Neural crest cell (in vitro differentiated cells): ENCODE data around the gene VGLL4. TPM values are rescaled to one million over a fixed set of nuclear protein-coding genes. Genes with fewer than 3 reads are reported as not detected.

ENCODE experiments used
- DNase-seq: peaks from one replicate; pipeline ENCODE4 v3.0.0; 2021; ENCODE audit warnings: low read depth, mixed read lengths, low spot score
- H3K27ac Mint-ChIP-seq: one replicate; pipeline ENCODE4 v1.8.0; 2021; ENCODE audit warnings: mild to moderate bottlenecking, mixed read lengths; ENCODE audit not compliant: unreplicated experiment
- H3K27me3 Mint-ChIP-seq: 2 replicates; pipeline ENCODE4 v1.8.0; 2021; ENCODE audit warnings: low read depth, mild to moderate bottlenecking, mixed read lengths
- H3K36me3 Mint-ChIP-seq: 2 replicates; pipeline ENCODE4 v1.8.0; 2021; ENCODE audit warnings: low read depth, mild to moderate bottlenecking, mixed read lengths
- H3K4me1 Mint-ChIP-seq: 2 replicates; pipeline ENCODE4 v1.8.0; 2021; ENCODE audit warnings: mixed read lengths
- H3K4me3 Mint-ChIP-seq: one replicate; pipeline ENCODE4 v1.8.0; 2021; ENCODE audit warnings: mild to moderate bottlenecking, mixed read lengths
- H3K9me3 Mint-ChIP-seq: 2 replicates; pipeline ENCODE4 v1.8.0; 2021; ENCODE audit warnings: mixed read lengths
- total RNA-seq: library from RNA; stranded (reverse); gene quantifications from 2 replicates; pipeline ENCODE4 v1.2.1, GENCODE V29; 2021
- TF ChIP-seq, protein P1 (sequence below): fragments of 200-600 bp; sonication (generic); conservative IDR thresholded peaks from 2 replicates; pipeline ENCODE4 v1.5.0; 2021; ENCODE audit warnings: antibody characterized with exemption, mild to moderate bottlenecking

VGLL4 gene
- total RNA-seq, 1 donor from 2014 or later, result 82.8 TPM

DNA sequence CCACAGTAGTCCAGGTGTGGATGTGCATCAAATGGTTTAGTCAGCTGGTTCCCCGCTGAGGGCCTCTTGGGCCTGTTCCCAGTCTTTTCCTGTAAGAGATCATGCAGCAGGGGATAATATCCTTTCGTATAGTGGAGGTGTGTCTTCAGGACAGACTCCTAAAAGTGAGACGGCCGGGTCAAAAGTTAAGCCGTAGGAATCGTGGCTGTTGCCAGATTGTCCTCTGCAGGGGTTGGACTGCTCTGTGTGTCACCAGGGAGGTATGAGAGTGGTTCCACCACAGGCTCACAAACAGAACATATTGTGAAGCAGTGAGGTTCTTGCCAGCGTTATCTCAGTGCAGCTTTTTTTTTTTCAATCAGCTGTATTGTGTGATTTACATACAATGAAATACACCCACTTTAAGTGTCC is 95.0 kb downstream of the VGLL4 start:
- no peaks in the 10 kb centered on the region for H3K27me3 Mint-ChIP-seq
- no peak for DNase-seq
- no peaks in the 10 kb centered on the region for H3K9me3 Mint-ChIP-seq
- peaks cover 42% of the 10 kb centered on the region for H3K4me1 Mint-ChIP-seq
- H3K27ac Mint-ChIP-seq, result no peak overlapping the region
- TF ChIP-seq, protein P1, sequence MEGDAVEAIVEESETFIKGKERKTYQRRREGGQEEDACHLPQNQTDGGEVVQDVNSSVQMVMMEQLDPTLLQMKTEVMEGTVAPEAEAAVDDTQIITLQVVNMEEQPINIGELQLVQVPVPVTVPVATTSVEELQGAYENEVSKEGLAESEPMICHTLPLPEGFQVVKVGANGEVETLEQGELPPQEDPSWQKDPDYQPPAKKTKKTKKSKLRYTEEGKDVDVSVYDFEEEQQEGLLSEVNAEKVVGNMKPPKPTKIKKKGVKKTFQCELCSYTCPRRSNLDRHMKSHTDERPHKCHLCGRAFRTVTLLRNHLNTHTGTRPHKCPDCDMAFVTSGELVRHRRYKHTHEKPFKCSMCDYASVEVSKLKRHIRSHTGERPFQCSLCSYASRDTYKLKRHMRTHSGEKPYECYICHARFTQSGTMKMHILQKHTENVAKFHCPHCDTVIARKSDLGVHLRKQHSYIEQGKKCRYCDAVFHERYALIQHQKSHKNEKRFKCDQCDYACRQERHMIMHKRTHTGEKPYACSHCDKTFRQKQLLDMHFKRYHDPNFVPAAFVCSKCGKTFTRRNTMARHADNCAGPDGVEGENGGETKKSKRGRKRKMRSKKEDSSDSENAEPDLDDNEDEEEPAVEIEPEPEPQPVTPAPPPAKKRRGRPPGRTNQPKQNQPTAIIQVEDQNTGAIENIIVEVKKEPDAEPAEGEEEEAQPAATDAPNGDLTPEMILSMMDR, result no peak
- H3K36me3 Mint-ChIP-seq, result peaks cover 39% of the 10 kb centered on the region
- no peak overlapping the region for H3K4me3 Mint-ChIP-seq

DNA sequence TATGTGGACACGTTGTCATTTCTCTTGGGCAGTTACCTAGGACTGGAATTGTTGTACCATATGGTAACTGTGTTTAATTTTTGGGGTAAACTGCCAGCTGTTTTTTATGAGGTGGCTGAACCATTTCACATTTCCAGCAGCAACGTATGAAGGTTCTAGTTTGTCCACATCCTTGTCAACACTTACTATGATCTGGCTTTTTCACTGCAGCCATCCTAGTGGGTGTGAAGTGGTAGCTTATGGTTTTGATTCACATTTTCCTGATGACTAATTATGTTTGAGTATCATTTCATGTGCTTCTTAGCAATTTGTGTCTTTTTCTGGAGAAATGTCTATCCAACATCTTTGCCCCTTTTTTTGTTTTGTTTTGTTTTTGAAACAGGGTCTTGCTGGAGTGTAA is 96.2 kb downstream of the VGLL4 start:
- no peak for DNase-seq
- TF ChIP-seq, protein P1, result no peak
- peaks cover 35% of the 10 kb centered on the region for H3K4me1 Mint-ChIP-seq

DNA sequence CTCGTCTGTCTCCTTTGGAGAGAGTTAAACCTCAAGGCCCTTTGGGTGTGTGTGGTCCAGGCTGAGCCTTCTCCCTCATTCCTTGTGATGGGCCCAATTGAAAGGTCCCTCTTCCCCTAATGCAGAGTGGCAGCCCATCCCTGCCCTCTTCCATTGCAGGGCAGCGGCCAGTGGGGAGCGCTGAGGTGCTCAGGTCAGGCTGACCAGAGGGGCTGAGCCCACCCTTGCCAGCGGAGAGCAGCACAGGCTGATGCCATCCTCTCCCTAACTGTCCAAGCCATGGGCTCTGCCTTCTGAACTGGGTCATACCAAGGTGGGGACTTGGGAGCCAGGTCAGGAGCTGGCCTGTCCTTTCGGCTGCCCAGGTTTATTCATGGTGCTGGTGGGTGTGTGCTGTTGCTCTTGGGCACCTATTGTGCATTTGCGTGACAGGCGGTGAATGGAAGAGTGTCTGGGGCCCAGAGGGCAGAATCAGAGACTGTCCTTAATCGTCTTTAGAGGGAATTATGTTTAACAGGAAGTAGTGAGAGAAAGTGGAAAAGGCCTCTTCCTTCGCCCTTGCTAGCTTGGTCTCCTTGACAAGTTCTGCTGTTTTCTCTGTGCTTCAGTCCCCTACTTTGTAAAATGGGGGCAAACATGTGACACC is 96.9 kb downstream of the VGLL4 start:
- Mint-ChIP-seq H3K9me3 (no peaks in the 10 kb centered on the region), H3K27me3 (no peaks in the 10 kb centered on the region), H3K4me3 (peak overlapping the region; percentile 24), H3K4me1 (peaks cover 35% of the 10 kb centered on the region), H3K36me3 (peaks cover 27% of the 10 kb centered on the region), H3K27ac (no peak overlapping the region)
- TF ChIP-seq, protein P1, result no peak
- DNase-seq, result no peak

More for the DNA sequence above, 96.2 kb downstream of the VGLL4 start:
- Mint-ChIP-seq H3K36me3 (peaks cover 33% of the 10 kb centered on the region), H3K9me3 (no peaks in the 10 kb centered on the region), H3K27me3 (no peaks in the 10 kb centered on the region), H3K27ac (no peak overlapping the region), H3K4me3 (no peak overlapping the region)

DNA sequence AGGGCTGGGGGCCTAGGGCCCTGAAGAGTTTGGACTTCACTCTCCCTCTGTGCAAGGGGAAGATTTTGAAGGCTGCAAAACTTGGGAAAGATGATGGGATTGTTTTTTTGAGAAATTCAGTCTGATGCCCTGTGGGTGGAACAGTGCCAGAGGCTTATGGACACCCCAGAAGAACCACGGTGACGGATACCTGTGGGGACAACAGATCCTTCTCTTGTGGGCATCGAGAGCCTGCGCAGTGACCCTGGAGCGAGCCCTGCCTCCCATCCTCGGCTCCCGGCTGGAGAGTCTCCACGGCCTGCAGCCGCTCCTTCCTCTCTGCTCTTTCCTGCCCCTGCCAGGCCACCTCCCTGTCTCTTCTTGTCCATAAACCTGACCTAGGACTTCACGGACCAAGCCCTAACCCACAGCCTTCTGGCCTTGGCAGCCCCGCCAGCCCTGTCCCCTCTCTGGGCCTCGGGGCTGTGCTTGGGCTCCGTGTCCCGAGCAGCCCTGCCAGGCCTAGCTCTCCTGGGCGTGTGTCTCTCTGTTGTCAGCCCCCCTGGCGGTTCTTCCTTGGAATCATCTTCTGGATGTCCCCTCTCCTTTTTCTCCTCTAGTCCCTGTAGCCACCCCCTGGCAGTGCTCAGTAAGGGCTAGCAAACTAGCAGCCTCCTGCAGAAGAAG is 98.4 kb downstream of the VGLL4 start:
- peak overlapping the region; percentile 62 for H3K27ac Mint-ChIP-seq

DNA sequence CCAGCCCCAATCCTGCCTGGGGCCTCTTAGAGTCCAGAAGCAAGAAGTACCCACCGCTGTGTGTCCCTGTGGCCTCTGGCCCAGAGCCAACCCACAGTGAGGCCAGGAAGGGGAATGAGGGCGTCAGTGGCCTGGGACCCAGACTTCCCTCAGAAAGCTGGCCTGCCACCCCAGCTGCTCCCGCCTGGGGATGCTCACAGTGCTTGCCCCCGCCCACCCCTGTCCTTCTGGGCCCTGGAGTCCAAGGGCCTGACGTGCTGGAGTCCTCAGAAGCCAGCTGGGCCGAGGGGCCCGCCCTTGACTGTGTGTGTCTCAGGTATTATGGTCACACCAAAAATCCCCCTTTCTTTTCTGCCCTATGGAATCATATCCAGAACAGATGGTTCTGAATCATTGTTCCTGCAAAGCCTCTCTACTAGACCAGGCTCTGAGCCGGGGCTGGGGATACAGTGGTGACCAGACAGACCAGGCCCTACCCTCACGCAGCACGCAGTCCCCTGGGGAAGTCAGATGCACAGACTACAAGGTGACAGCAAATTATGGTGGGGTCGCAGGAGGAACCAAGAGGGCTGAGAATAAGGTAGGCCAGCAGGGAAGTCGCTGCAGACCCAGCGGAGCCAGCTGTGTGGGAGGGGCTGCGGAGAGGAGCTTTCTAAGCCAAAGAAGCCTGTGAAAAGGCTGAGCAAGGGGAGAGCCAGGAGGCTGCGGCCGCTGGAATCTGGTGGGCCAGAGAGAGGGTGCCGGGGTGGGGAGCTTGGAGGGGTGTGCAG is 99.1 kb downstream of the VGLL4 start:
- Mint-ChIP-seq H3K27ac (peak overlapping the region; percentile 62), H3K27me3 (no peaks in the 10 kb centered on the region)

More for the DNA sequence above, 98.4 kb downstream of the VGLL4 start:
- no peak for DNase-seq
- peaks cover 20% of the 10 kb centered on the region for H3K36me3 Mint-ChIP-seq
- no peak overlapping the region for H3K4me3 Mint-ChIP-seq
- H3K27me3 Mint-ChIP-seq, result no peaks in the 10 kb centered on the region
- no peaks in the 10 kb centered on the region for H3K9me3 Mint-ChIP-seq
- peaks cover 26% of the 10 kb centered on the region for H3K4me1 Mint-ChIP-seq
- TF ChIP-seq, protein P1, result no peak

More for the DNA sequence above, 99.1 kb downstream of the VGLL4 start:
- Mint-ChIP-seq H3K9me3 (no peaks in the 10 kb centered on the region), H3K36me3 (peaks cover 18% of the 10 kb centered on the region), H3K4me1 (peaks cover 24% of the 10 kb centered on the region), H3K4me3 (peak overlapping the region; percentile 47)
- no peak for DNase-seq
- TF ChIP-seq, protein P1, result no peak
